ENCODE results near the gene WDR31. TPM values are rescaled to one million over a fixed set of nuclear protein-coding genes. Genes with fewer than 3 reads are reported as not detected.
A peak's percentile ranks its signal among the peaks of the same experiment; 100 is the strongest.

The WDR31 gene
- total and polyA plus RNA-seq, 4 donors = 1.8 to 7.0 (median 4.0) TPM

- no peak overlapping the region for H3K9ac ChIP-seq (ENCODE audit: insufficient read depth in 1 of 2, low read length in 2 of 2)
- no peak overlapping the region for H3K4me3 ChIP-seq
- 12% methylated on average over 2 of the region's 2 CpGs for WGBS, 2 donors
- no peak for TF ChIP-seq CTCF (IDR thresholded peaks at IDR 0.05; ENCODE audit: control extremely low read depth, extremely low read depth)
- no peaks in the 10 kb centered on the region for H3K9me3 ChIP-seq (ENCODE audit: control insufficient read depth in 4 of 4, insufficient read depth in 3 of 4, low read length in 3 of 4)
- DNase-seq (peak in 2 of 3 donors; percentile 58 to 69), ATAC-seq (ENCODE audit: insufficient read depth, low FRiP score) (no peak)
- H3K27ac ChIP-seq (ENCODE audit: low read depth in 1 of 2, low read length in 1 of 2) = no peak overlapping the region
- H3K27me3 ChIP-seq (ENCODE audit: control insufficient read depth in 3 of 3, insufficient read depth in 3 of 3, low read length in 2 of 3) = no peaks in the 10 kb centered on the region
- peaks cover 0 to 6% (median 1%) of the 10 kb centered on the region in 5 donors for H3K4me1 ChIP-seq (ENCODE audit: control insufficient read depth in 5 of 5, insufficient read depth in 5 of 5, low read length in 5 of 5)
- H3K36me3 ChIP-seq (ENCODE audit: control insufficient read depth in 4 of 4, insufficient read depth in 4 of 4, low read length in 4 of 4) = no peaks in the 10 kb centered on the region
Observed at GRCh38 chr9:113309204-113309813, 30.8 kb downstream of the WDR31 start.

GRCh38 chr9:113307396-113307975, 32.6 kb downstream of the WDR31 start:
- ATAC-seq (ENCODE audit: insufficient read depth, low FRiP score) (no peak), DNase-seq (no peak)
- Histone ChIP-seq H3K36me3 (ENCODE audit: control insufficient read depth in 4 of 4, insufficient read depth in 4 of 4, low read length in 4 of 4) (no peaks in the 10 kb centered on the region), H3K27ac (ENCODE audit: low read depth in 1 of 2, low read length in 1 of 2) (no peak overlapping the region), H3K27me3 (ENCODE audit: control insufficient read depth in 3 of 3, insufficient read depth in 3 of 3, low read length in 2 of 3) (no peaks in the 10 kb centered on the region), H3K9me3 (ENCODE audit: control insufficient read depth in 4 of 4, insufficient read depth in 3 of 4, low read length in 3 of 4) (no peaks in the 10 kb centered on the region), H3K9ac (ENCODE audit: insufficient read depth in 1 of 2, low read length in 2 of 2) (no peak overlapping the region), H3K4me3 (no peak overlapping the region), H3K4me1 (ENCODE audit: control insufficient read depth in 5 of 5, insufficient read depth in 5 of 5, low read length in 5 of 5) (peaks cover 0 to 6% (median 1%) of the 10 kb centered on the region in 5 donors)
- TF ChIP-seq CTCF (IDR thresholded peaks at IDR 0.05; ENCODE audit: control extremely low read depth, extremely low read depth) = no peak
- WGBS, 2 donors = 75 to 76% methylated on average over 8 of the region's 8 CpGs

- H3K9me3 ChIP-seq (ENCODE audit: control insufficient read depth in 4 of 4, insufficient read depth in 3 of 4, low read length in 3 of 4) = no peaks in the 10 kb centered on the region
- ATAC-seq (ENCODE audit: insufficient read depth, low FRiP score) = no peak
- H3K27me3 ChIP-seq (ENCODE audit: control insufficient read depth in 3 of 3, insufficient read depth in 3 of 3, low read length in 2 of 3) = no peaks in the 10 kb centered on the region
- no peak for TF ChIP-seq CTCF (IDR thresholded peaks at IDR 0.05; ENCODE audit: control extremely low read depth, extremely low read depth)
- no peak for DNase-seq
- peaks cover 0 to 6% (median 1%) of the 10 kb centered on the region in 5 donors for H3K4me1 ChIP-seq (ENCODE audit: control insufficient read depth in 5 of 5, insufficient read depth in 5 of 5, low read length in 5 of 5)
- H3K36me3 ChIP-seq (ENCODE audit: control insufficient read depth in 4 of 4, insufficient read depth in 4 of 4, low read length in 4 of 4) = no peaks in the 10 kb centered on the region
- H3K4me3 ChIP-seq = no peak overlapping the region
- 93 to 96% methylated on average over 1 of the region's 1 CpG for WGBS, 2 donors
- H3K9ac ChIP-seq (ENCODE audit: insufficient read depth in 1 of 2, low read length in 2 of 2) = no peak overlapping the region
- no peak overlapping the region for H3K27ac ChIP-seq (ENCODE audit: low read depth in 1 of 2, low read length in 1 of 2)
Observed at GRCh38 chr9:113306566-113306965, 33.5 kb downstream of the WDR31 start.
